Heart left ventricle (tissue), 13 donors: ENCODE data around the gene AEBP1.

Experiments
- CTCF ChIP-seq, 12 donors: fragments of 200-600 bp; sonication (generic) in 4 of 12; IDR thresholded peaks; one replicate each; pipeline versions ENCODE4 v1.5.0 to v1.8.0; 2018 to 2022; ENCODE audit warnings: antibody characterized with exemption in 12 of 12, mild to moderate bottlenecking in 5 of 12
- POLR2A ChIP-seq, 2 donors: fragments of 450-650 bp; IDR thresholded peaks; one replicate each; pipeline ENCODE4 v1.6.1; 2017; ENCODE audit warnings: antibody characterized with exemption in 2 of 2, mild to moderate bottlenecking in 2 of 2, moderate library complexity in 2 of 2
- donor health status: ischemic (EF 13 %, LVEDD 7.1; RV severe dilation, severe dysfunction).
- donor health status: DM: no; HTN: yes; CAD: no.
- donor health status: DM: no; HTN: no; CAD: no.
- donor health status: ischemic (EF 25% LVEDD 6.9; RV normal size, moderate dysfunction).
- donor health status: ischemic (EF 25% LVEDD 5.7; RV mildly dilated, moderate dysfunction).
- donor health status: ischemic (EF 35%, LVEDD 5.7; RV mildly dilated, moderate dysfunction).
- donor health status: nonischemic (EF 11% LVEDD 7.7; RV severe dilation, severe dysfunction).
- donor health status: DM: yes; HTN: yes; CAD: no.
- donor health status: PGD.
- donor health status: ischemic (EF 29% LVEDD 5.4; RV normal size, mild dysfunction).
- donor health status: nonischemic (EF 23%, LVEDD 6.1; RV moderate dilation, normal function).

GRCh38 chr7:44057849-44058758 lies 46.0 kb upstream of the AEBP1 start:
- no peak for TF ChIP-seq CTCF (IDR thresholded peaks at IDR 0.05)
- no peak for TF ChIP-seq POLR2A (IDR thresholded peaks at IDR 0.05)
